G401 (cell line): Measurements from ENCODE around the gene DNMT3L. TPM values are rescaled to one million over a fixed set of nuclear protein-coding genes. Genes with fewer than 3 reads are reported as not detected.
"Not testable (repeated sequence)": the region's sequence is repeated elsewhere in the genome, so short reads cannot be mapped to it uniquely, and the experiment has no call there.

Experiments used
- DNase-seq: peaks from one replicate; pipeline ENCODE4 v3.0.0-alpha.2; 2015; ENCODE audit warnings: low spot score
- in situ Hi-C: cut with HindIII; loops from 2 replicates; pipeline ENCODE4 v1.10.0; 2016; ENCODE audit warnings: low sequenced_read_pairs, mixed read lengths
- total RNA-seq: library from RNA; depleted of rRNA; stranded (reverse); fragments of >200 nt; shearing (Covaris generic); gene quantifications from 2 replicates; pipeline ENCODE4 v1.2.3, GENCODE V29; 2014

Gene DNMT3L
- total RNA-seq, 1 experiment from 2014 or later: 0.20 TPM

GRCh38 chr21:44258056-44258725 lies 3.5 kb downstream of the DNMT3L start:
- in situ Hi-C loops: no loop called here
- no peak for DNase-seq

- in situ Hi-C loops: no loop called here
- no peak for DNase-seq
Measured at GRCh38 chr21:44255511-44255981, 6.2 kb downstream of the DNMT3L start.

GRCh38 chr21:44253832-44254710 lies 7.6 kb downstream of the DNMT3L start:
- in situ Hi-C loops: no loop called here
- no peak for DNase-seq

- in situ Hi-C loops, DNase-seq: not testable (repeated sequence)
Measured at GRCh38 chr21:44249204-44250037, 12.3 kb downstream of the DNMT3L start.

- in situ Hi-C loops, DNase-seq: not testable (repeated sequence)
Measured at GRCh38 chr21:44247904-44248303, 13.8 kb downstream of the DNMT3L start.

GRCh38 chr21:44243980-44244379 lies 17.7 kb downstream of the DNMT3L start:
- in situ Hi-C loops, DNase-seq: not testable (repeated sequence)

GRCh38 chr21:44241281-44241680 lies 20.4 kb downstream of the DNMT3L start:
- in situ Hi-C loops: not testable (repeated sequence)

GRCh38 chr21:44240842-44241241 lies 20.9 kb downstream of the DNMT3L start, which contains the start of gene ICOSLG:
Gene ICOSLG (minus strand): TSS chr21:44240943. CDS start chr21:44240817, 126 bp downstream.
- in situ Hi-C loops: not testable (repeated sequence)

More at GRCh38 chr21:44241281-44241680, 20.4 kb downstream of the DNMT3L start:
- DNase-seq: not testable (repeated sequence)

GRCh38 chr21:44240353-44240752 lies 21.3 kb downstream of the DNMT3L start:
- in situ Hi-C loops, DNase-seq: not testable (repeated sequence)

More at GRCh38 chr21:44240842-44241241, 20.9 kb downstream of the DNMT3L start, which contains the start of gene ICOSLG:
- DNase-seq: not testable (repeated sequence)

- in situ Hi-C loops, DNase-seq: not testable (repeated sequence)
Measured at GRCh38 chr21:44229561-44229960, 32.1 kb downstream of the DNMT3L start.

- DNase-seq, in situ Hi-C loops: not testable (repeated sequence)
Measured at GRCh38 chr21:44228109-44228508, 33.6 kb downstream of the DNMT3L start.

- DNase-seq, in situ Hi-C loops: not testable (repeated sequence)
Measured at GRCh38 chr21:44227614-44228013, 34.1 kb downstream of the DNMT3L start.

GRCh38 chr21:44225605-44226004 lies 36.1 kb downstream of the DNMT3L start:
- in situ Hi-C loops, DNase-seq: not testable (repeated sequence)

- DNase-seq, in situ Hi-C loops: not testable (repeated sequence)
Measured at GRCh38 chr21:44223334-44223733, 38.4 kb downstream of the DNMT3L start.

GRCh38 chr21:44220674-44221073 lies 41.0 kb downstream of the DNMT3L start:
- in situ Hi-C loops: not testable (repeated sequence)

GRCh38 chr21:44218461-44218860 lies 43.2 kb downstream of the DNMT3L start:
- in situ Hi-C loops: not testable (repeated sequence)

More at GRCh38 chr21:44220674-44221073, 41.0 kb downstream of the DNMT3L start:
- DNase-seq: not testable (repeated sequence)

GRCh38 chr21:44211978-44212377 lies 49.7 kb downstream of the DNMT3L start:
- DNase-seq, in situ Hi-C loops: not testable (repeated sequence)

More at GRCh38 chr21:44218461-44218860, 43.2 kb downstream of the DNMT3L start:
- not testable (repeated sequence) for DNase-seq

- in situ Hi-C loops, DNase-seq: not testable (repeated sequence)
Measured at GRCh38 chr21:44211574-44211973, 50.1 kb downstream of the DNMT3L start.
